ENCODE data around the gene GABARAPL2.
A peak's percentile ranks its signal among the peaks of the same experiment; 100 is the strongest.
"Not testable (repeated sequence)": the region's sequence is repeated elsewhere in the genome, so short reads cannot be mapped to it uniquely, and the experiment has no call there.

Gene GABARAPL2

GRCh38 chr16:75566040-75566757 lies at the start of gene GABARAPL2:
GABARAPL2 (plus strand) TSS chr16:75566379; CDS start chr16:75566487, 108 bp downstream.
- DNase-seq: peak; percentile 97

GRCh38 chr16:75519175-75519574 lies 47.0 kb upstream of the GABARAPL2 start:
- DNase-seq: no peak

GRCh38 chr16:75526032-75526790 lies 40.0 kb upstream of the GABARAPL2 start:
- DNase-seq: no peak

GRCh38 chr16:75527825-75528299 lies 38.3 kb upstream of the GABARAPL2 start:
- no peak for DNase-seq

GRCh38 chr16:75529056-75529905 lies 36.9 kb upstream of the GABARAPL2 start:
- no peak for DNase-seq

- DNase-seq: no peak
These were observed 36.2 kb upstream of the GABARAPL2 start for GRCh38 chr16:75529959-75530358.

- DNase-seq: no peak
These were observed 33.9 kb upstream of the GABARAPL2 start for GRCh38 chr16:75532142-75532765.

- DNase-seq: no peak
These were observed 33.4 kb upstream of the GABARAPL2 start for GRCh38 chr16:75532791-75533190.

GRCh38 chr16:75534560-75535205 lies 31.5 kb upstream of the GABARAPL2 start:
- no peak for DNase-seq

- no peak for DNase-seq
These were observed 30.9 kb upstream of the GABARAPL2 start for GRCh38 chr16:75535211-75535843.

- no peak for DNase-seq
These were observed 30.3 kb upstream of the GABARAPL2 start, which contains the start of gene CHST5 for GRCh38 chr16:75535901-75536300. CHST5 (minus strand) TSS chr16:75536108; CDS start chr16:75530384, 5,724 bp downstream.

- no peak for DNase-seq
These were observed 28.4 kb upstream of the GABARAPL2 start for GRCh38 chr16:75537776-75538175.

- not testable (repeated sequence) for DNase-seq
These were observed 27.2 kb upstream of the GABARAPL2 start for GRCh38 chr16:75538882-75539565.

GRCh38 chr16:75541236-75541635 lies 24.9 kb upstream of the GABARAPL2 start:
- DNase-seq: no peak

- DNase-seq: not testable (repeated sequence)
These were observed 23.7 kb upstream of the GABARAPL2 start for GRCh38 chr16:75542462-75542861.

- DNase-seq: not testable (repeated sequence)
These were observed 20.3 kb upstream of the GABARAPL2 start for GRCh38 chr16:75545879-75546278.

GRCh38 chr16:75546293-75546692 lies 19.9 kb upstream of the GABARAPL2 start:
- no peak for DNase-seq

- not testable (repeated sequence) for DNase-seq
These were observed 17.7 kb upstream of the GABARAPL2 start for GRCh38 chr16:75548456-75548855.

- no peak for DNase-seq
These were observed 15.9 kb upstream of the GABARAPL2 start for GRCh38 chr16:75550211-75550662.

GRCh38 chr16:75552951-75553350 lies 13.2 kb upstream of the GABARAPL2 start:
- DNase-seq: no peak
